ENCODE results near the gene ZNRD2.

Gene ZNRD2

DNA sequence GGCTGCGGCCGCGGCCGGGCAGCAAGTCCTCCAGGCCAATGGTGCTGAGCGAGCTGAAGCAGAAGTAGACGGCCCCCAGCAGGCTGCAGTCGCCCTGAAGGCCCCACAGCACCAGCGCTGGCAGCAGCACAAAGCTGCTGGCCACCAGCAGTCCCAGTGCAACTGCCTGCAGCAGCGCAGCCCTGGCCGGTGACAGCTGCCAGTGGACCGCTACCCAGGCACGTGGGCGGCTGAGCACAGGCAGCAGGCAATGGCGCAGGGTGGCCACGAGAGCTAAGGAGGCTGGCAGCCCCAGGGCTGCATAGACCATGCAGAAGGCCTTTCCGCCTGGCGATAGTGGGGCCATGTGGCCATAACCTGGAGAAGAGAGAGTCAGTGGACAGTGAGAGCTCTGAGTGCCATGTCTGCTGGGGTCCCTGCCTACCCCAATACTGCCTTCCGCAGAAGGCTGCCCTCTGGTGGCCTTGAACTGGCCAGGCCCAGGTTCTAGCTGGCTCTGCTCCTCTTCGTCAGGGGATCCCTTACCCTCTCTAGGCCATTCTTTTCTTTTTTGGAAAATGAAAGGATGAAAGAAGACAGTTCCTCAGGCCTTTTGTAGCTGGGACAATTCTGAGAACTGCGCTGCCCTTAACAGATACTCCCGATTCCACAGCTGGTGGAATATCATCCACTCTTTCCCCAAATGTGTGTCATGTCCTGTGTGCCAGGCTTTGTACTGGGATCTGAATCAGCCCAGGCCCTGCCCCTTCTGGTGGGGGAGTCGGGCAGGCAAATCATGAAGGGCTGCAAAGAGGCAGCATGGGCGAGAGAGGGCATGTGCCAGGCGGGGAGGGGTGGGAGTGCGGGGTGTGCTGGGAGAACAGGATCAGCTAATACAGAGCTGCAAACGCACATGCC lies 23.5 kb downstream of the ZNRD2 start:
- Histone ChIP-seq H3K36me3 (replicated peaks) (peaks cover 24% of the 10 kb centered on the region), H3K27me3 (replicated peaks) (no peaks in the 10 kb centered on the region), H3K27ac (no peak overlapping the region), H3K4me3 (ENCODE audit: low read depth, low read length) (no peak overlapping the region)
- no peak for DNase-seq
- in situ Hi-C loops (cut with HindIII; ENCODE audit: low pct_ligation_motif_present, low sequenced_read_pairs) = no loop called here
- TF ChIP-seq, protein P1, sequence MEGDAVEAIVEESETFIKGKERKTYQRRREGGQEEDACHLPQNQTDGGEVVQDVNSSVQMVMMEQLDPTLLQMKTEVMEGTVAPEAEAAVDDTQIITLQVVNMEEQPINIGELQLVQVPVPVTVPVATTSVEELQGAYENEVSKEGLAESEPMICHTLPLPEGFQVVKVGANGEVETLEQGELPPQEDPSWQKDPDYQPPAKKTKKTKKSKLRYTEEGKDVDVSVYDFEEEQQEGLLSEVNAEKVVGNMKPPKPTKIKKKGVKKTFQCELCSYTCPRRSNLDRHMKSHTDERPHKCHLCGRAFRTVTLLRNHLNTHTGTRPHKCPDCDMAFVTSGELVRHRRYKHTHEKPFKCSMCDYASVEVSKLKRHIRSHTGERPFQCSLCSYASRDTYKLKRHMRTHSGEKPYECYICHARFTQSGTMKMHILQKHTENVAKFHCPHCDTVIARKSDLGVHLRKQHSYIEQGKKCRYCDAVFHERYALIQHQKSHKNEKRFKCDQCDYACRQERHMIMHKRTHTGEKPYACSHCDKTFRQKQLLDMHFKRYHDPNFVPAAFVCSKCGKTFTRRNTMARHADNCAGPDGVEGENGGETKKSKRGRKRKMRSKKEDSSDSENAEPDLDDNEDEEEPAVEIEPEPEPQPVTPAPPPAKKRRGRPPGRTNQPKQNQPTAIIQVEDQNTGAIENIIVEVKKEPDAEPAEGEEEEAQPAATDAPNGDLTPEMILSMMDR (IDR thresholded peaks at IDR 0.05; ENCODE audit: low read depth, low read length, missing control alignments) = peak; percentile 85

DNA sequence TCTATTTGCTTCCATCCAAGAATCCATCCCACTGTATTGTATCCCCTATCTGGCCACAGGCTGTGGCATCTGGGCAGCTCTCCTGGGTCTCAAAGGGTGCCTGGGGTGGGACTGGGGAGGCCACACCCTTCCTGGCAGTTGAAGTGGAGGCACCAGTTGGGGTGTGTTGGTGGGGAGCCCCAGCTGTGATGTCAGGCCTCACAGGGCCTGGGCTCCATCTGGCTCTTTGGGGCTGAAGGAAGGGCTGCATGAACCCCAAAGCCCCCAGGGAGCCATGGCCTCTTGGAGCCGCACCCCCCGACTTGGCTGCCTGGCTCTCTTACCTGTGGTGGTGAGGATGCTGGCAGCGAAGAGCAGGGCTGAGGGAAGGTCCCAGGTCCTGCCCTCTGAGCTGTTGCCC lies 24.9 kb downstream of the ZNRD2 start:
- Histone ChIP-seq H3K4me3 (ENCODE audit: low read depth, low read length) (no peak overlapping the region), H3K27me3 (replicated peaks) (no peaks in the 10 kb centered on the region), H3K27ac (no peak overlapping the region), H3K36me3 (replicated peaks) (peaks cover 24% of the 10 kb centered on the region)
- DNase-seq = no peak
- TF ChIP-seq, protein P1 (IDR thresholded peaks at IDR 0.05; ENCODE audit: low read depth, low read length, missing control alignments) = no peak
- in situ Hi-C loops (cut with HindIII; ENCODE audit: low pct_ligation_motif_present, low sequenced_read_pairs) = no loop called here

DNA sequence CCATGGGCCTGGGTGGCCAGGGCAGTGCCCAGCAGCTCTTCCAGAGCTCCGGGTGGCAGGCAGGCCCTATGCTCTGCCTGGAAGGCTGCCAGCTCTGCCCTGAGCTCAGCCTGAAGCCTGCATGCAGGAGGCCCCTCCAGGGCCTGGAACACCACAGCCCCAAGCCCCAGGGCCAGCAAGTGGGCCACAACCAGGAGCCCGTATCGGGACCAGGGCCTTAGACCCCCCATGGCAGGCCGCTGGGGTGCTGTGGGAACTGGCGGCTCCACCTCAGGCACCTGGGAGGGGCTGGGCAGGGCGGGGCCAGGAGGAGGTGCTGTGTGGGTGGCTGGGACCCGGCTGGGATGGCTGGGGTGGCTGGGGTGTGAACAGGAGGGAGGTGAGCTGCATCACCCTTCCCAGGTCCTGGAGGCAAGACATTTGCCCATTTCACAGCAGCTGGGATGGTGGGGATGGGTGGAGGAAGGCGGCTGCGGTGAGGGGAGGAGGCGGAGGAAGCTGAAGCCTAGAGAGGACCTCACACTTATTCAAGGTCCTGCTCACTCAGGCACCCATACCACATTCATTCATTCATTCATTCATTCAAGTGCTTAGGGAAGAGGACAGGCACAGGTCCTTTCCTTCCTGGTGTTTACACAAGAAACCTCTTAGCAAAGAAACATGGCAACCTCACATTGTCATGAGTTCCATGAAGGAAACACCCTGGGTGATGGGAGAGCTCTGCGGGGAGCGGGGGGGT lies 25.4 kb downstream of the ZNRD2 start, which contains the start of gene KCNK7:
Gene KCNK7, minus strand, starts transcription at position 258 of the 739 bp plus-strand sequence. Its CDS starts 28 bp downstream, at position 230.
- no peak within 1 kb of the TSS for H3K4me3 ChIP-seq (ENCODE audit: low read depth, low read length)
- H3K27ac ChIP-seq = no peak within 1 kb of the TSS
- no peaks in the 10 kb centered on the region for H3K27me3 ChIP-seq (replicated peaks)
- DNase-seq = no peak
- in situ Hi-C loops (cut with HindIII; ENCODE audit: low pct_ligation_motif_present, low sequenced_read_pairs) = no loop called here
- TF ChIP-seq, protein P1 (IDR thresholded peaks at IDR 0.05; ENCODE audit: low read depth, low read length, missing control alignments) = no peak
- peaks cover 24% of the 10 kb centered on the region for H3K36me3 ChIP-seq (replicated peaks)

DNA sequence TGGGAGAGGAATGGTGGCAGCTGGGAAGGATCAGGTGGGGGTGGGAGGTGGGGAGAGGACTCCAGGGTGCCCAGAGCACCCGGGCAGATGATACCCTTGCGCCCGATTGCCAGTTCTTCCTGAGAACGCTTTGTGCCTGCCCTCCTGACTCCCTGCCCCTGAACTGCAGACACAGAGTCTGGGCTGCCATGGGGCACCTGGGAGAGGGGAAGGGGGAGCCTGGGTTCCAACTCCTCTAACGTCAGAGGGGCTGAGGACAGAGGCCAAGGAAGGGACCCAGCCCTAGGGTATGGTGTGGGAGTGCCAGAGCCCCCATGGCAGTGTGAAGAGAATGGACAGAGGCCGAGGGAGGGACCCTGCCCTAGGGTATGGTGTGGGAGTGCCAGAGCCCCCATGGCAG lies 26.2 kb downstream of the ZNRD2 start:
- no peak overlapping the region for H3K4me3 ChIP-seq (ENCODE audit: low read depth, low read length)
- in situ Hi-C loops (cut with HindIII; ENCODE audit: low pct_ligation_motif_present, low sequenced_read_pairs) = no loop called here
- H3K36me3 ChIP-seq (replicated peaks) = peaks cover 24% of the 10 kb centered on the region
- TF ChIP-seq, protein P1 (IDR thresholded peaks at IDR 0.05; ENCODE audit: low read depth, low read length, missing control alignments) = no peak
- DNase-seq = no peak
- H3K27me3 ChIP-seq (replicated peaks) = no peaks in the 10 kb centered on the region
- H3K27ac ChIP-seq = no peak overlapping the region

DNA sequence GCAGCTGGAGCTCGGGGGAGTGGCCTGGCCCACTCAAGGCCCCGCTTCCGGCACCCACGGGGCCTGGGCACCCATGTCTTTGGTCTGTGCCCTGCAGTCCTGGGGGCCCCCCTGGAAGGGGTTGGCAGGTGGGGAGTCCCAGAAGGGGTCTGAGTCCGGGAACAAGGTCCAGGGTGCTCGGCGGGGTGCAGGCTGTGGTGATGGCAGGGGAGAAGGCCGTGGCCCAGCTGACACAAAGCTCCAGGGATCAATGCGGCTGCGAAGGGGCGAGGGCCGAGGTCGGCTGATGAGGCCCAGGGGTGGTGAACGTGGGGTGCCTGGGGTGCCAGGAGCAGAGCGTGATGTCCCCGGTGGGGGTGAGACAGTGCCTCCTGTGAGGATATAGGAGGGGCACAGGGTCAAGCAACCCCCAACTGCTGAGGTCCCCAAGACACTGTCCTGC lies 28.0 kb downstream of the ZNRD2 start:
- in situ Hi-C loops (cut with HindIII; ENCODE audit: low pct_ligation_motif_present, low sequenced_read_pairs) = no loop called here
- no peak overlapping the region for H3K27ac ChIP-seq
- peaks cover 20% of the 10 kb centered on the region for H3K36me3 ChIP-seq (replicated peaks)
- DNase-seq = no peak
- H3K27me3 ChIP-seq (replicated peaks) = no peaks in the 10 kb centered on the region
- TF ChIP-seq, protein P1 (IDR thresholded peaks at IDR 0.05; ENCODE audit: low read depth, low read length, missing control alignments) = no peak
- H3K4me3 ChIP-seq (ENCODE audit: low read depth, low read length) = no peak overlapping the region

Data from brain microvascular endothelial cell (primary cell).